Activated naive CD4-positive, alpha-beta T cell treated with anti-CD3 and anti-CD28 coated beads, Interleukin-2, amount 50 U/mL, for 16 hours (primary cell): ENCODE data around the gene EPB41L2.
"Not testable (repeated sequence)": the region's sequence is repeated elsewhere in the genome, so short reads cannot be mapped to it uniquely, and the experiment has no call there.

ENCODE experiments used
- DNase-seq: peaks from one replicate; pipeline ENCODE4 v3.0.0-alpha.2; 2020

EPB41L2 gene

GRCh38 chr6:131063028-131063763, at the start of gene EPB41L2:
Gene EPB41L2 (minus strand): TSS chr6:131063245. CDS start chr6:130956485, 106,760 bp downstream.
- DNase-seq, result peak; percentile 77

GRCh38 chr6:131112249-131112648, 49.2 kb upstream of the EPB41L2 start:
- DNase-seq, result no peak

GRCh38 chr6:131107151-131107550, 44.1 kb upstream of the EPB41L2 start:
- no peak for DNase-seq

GRCh38 chr6:131103901-131104300, 40.9 kb upstream of the EPB41L2 start:
- DNase-seq, result no peak

- DNase-seq, result no peak
Measured at GRCh38 chr6:131103296-131103695, 40.3 kb upstream of the EPB41L2 start.

- no peak for DNase-seq
Measured at GRCh38 chr6:131101911-131102680, 39.1 kb upstream of the EPB41L2 start.

GRCh38 chr6:131096786-131097185, 33.7 kb upstream of the EPB41L2 start:
- DNase-seq, result no peak

GRCh38 chr6:131093334-131093733, 30.3 kb upstream of the EPB41L2 start:
- DNase-seq, result no peak

GRCh38 chr6:131091944-131092343, 28.9 kb upstream of the EPB41L2 start:
- not testable (repeated sequence) for DNase-seq

GRCh38 chr6:131090339-131090738, 27.3 kb upstream of the EPB41L2 start:
- DNase-seq, result not testable (repeated sequence)

- DNase-seq, result no peak
Measured at GRCh38 chr6:131084982-131085381, 21.9 kb upstream of the EPB41L2 start.

- no peak for DNase-seq
Measured at GRCh38 chr6:131083687-131084086, 20.6 kb upstream of the EPB41L2 start.

GRCh38 chr6:131082335-131082734, 19.3 kb upstream of the EPB41L2 start:
- no peak for DNase-seq

GRCh38 chr6:131080084-131080483, 17.0 kb upstream of the EPB41L2 start:
- no peak for DNase-seq

GRCh38 chr6:131073577-131073976, 10.5 kb upstream of the EPB41L2 start:
- no peak for DNase-seq

- DNase-seq, result no peak
Measured at GRCh38 chr6:131070061-131070460, 7.0 kb upstream of the EPB41L2 start.

- DNase-seq, result no peak
Measured at GRCh38 chr6:131068165-131068564, 5.1 kb upstream of the EPB41L2 start.

GRCh38 chr6:131067521-131067920, 4.5 kb upstream of the EPB41L2 start:
- DNase-seq, result no peak

GRCh38 chr6:131065824-131066171, 2.8 kb upstream of the EPB41L2 start:
- no peak for DNase-seq

GRCh38 chr6:131065112-131065823, 2.2 kb upstream of the EPB41L2 start:
- DNase-seq, result no peak

- DNase-seq, result no peak
Measured at GRCh38 chr6:131063764-131064272, 773 bp upstream of the EPB41L2 start.

- DNase-seq, result peak; percentile 23
Measured at GRCh38 chr6:131062241-131063027, 611 bp downstream of the EPB41L2 start.

- DNase-seq, result no peak
Measured at GRCh38 chr6:131061751-131062119, 1.3 kb downstream of the EPB41L2 start.
